Kasumi-1 (cell line): Measurements from ENCODE around the gene KDM4C.

Source experiments
- DNase-seq, 2 experiments: peaks; one replicate each; lab custom pipeline; 2025; lab: John Stamatoyannopoulos, UW

KDM4C gene

GRCh38 chr9:6904371-6904770 lies 146.6 kb downstream of the KDM4C start:
- no peak for DNase-seq

- DNase-seq, result no peak
These were observed 148.1 kb downstream of the KDM4C start for GRCh38 chr9:6905850-6906375.

- peak; percentile 16 to 18 for DNase-seq
These were observed 150.1 kb downstream of the KDM4C start for GRCh38 chr9:6907772-6908381.

GRCh38 chr9:6909181-6909580 lies 151.4 kb downstream of the KDM4C start:
- DNase-seq, result no peak

- DNase-seq, result peak in 1 of 2 experiments; percentile 2
These were observed 152.3 kb downstream of the KDM4C start for GRCh38 chr9:6910032-6910431.

- no peak for DNase-seq
These were observed 152.7 kb downstream of the KDM4C start for GRCh38 chr9:6910497-6910896.

GRCh38 chr9:6911901-6912638 lies 154.3 kb downstream of the KDM4C start:
- no peak for DNase-seq

- no peak for DNase-seq
These were observed 157.9 kb downstream of the KDM4C start for GRCh38 chr9:6915635-6916034.

GRCh38 chr9:6917162-6917561 lies 159.4 kb downstream of the KDM4C start:
- DNase-seq, result no peak

GRCh38 chr9:6920041-6920440 lies 162.3 kb downstream of the KDM4C start:
- DNase-seq, result no peak

- no peak for DNase-seq
These were observed 163.5 kb downstream of the KDM4C start for GRCh38 chr9:6921315-6921714.

- no peak for DNase-seq
These were observed 164.4 kb downstream of the KDM4C start for GRCh38 chr9:6922124-6922676.

GRCh38 chr9:6922680-6923079 lies 164.9 kb downstream of the KDM4C start:
- no peak for DNase-seq

GRCh38 chr9:6923086-6923485 lies 165.3 kb downstream of the KDM4C start:
- no peak for DNase-seq

GRCh38 chr9:6924149-6924548 lies 166.4 kb downstream of the KDM4C start:
- no peak for DNase-seq

- no peak for DNase-seq
These were observed 167.3 kb downstream of the KDM4C start for GRCh38 chr9:6924988-6925563.

GRCh38 chr9:6925836-6926235 lies 168.1 kb downstream of the KDM4C start:
- no peak for DNase-seq

GRCh38 chr9:6926436-6926835 lies 168.7 kb downstream of the KDM4C start:
- DNase-seq, result no peak

GRCh38 chr9:6927838-6928237 lies 170.1 kb downstream of the KDM4C start:
- DNase-seq, result no peak

GRCh38 chr9:6928863-6929262 lies 171.1 kb downstream of the KDM4C start:
- DNase-seq, result peak in 1 of 2 experiments; percentile 3

- no peak for DNase-seq
These were observed 171.9 kb downstream of the KDM4C start for GRCh38 chr9:6929441-6930215.

- DNase-seq, result no peak
These were observed 173.1 kb downstream of the KDM4C start for GRCh38 chr9:6930827-6931226.
